Measurements from ENCODE around the gene COX8A.

COX8A gene

GRCh38 chr11:64000740-64001483, 26.5 kb downstream of the COX8A start:
- no peaks in the 10 kb centered on the region for H3K4me1 ChIP-seq (ENCODE audit: insufficient read depth, low read length)
- H3K9me3 ChIP-seq (ENCODE audit: insufficient read depth, low read length, severe bottlenecking), result no peaks in the 10 kb centered on the region
- H2AFZ ChIP-seq (ENCODE audit: low read depth, low read length), result no peak overlapping the region
- H3K27ac ChIP-seq (ENCODE audit: low read length), result no peak overlapping the region
- no peak overlapping the region for H3K4me2 ChIP-seq (ENCODE audit: insufficient read depth, low read length)
- H3K4me3 ChIP-seq (ENCODE audit: low read depth in 1 of 2, low read length in 2 of 2), result no peak overlapping the region
- ATAC-seq (ENCODE audit: insufficient read depth, low read depth) (no peak), DNase-seq (no peak)
- H3K9ac ChIP-seq (ENCODE audit: low read depth, low read length), result no peak overlapping the region
- TF ChIP-seq EZH2 (IDR thresholded peaks at IDR 0.05; ENCODE audit: borderline replicate concordance, low read depth, low read length, severe bottlenecking), result no peak
- no peak for TF ChIP-seq CTCF (IDR thresholded peaks at IDR 0.05; ENCODE audit: borderline replicate concordance, extremely low read depth, low read length, poor library complexity, severe bottlenecking)
- no peaks in the 10 kb centered on the region for H3K27me3 ChIP-seq (ENCODE audit: insufficient read depth, low read length, poor library complexity)
- peaks cover 54% of the 10 kb centered on the region for H4K20me1 ChIP-seq (ENCODE audit: insufficient read depth, low read length)
- H3K79me2 ChIP-seq (ENCODE audit: insufficient read depth, low read length), result no peaks in the 10 kb centered on the region
- H3K36me3 ChIP-seq (ENCODE audit: insufficient read depth, low read length), result peaks cover 62% of the 10 kb centered on the region

- Histone ChIP-seq H3K9ac (ENCODE audit: low read depth, low read length) (no peak overlapping the region), H3K27ac (ENCODE audit: low read length) (no peak overlapping the region), H4K20me1 (ENCODE audit: insufficient read depth, low read length) (peaks cover 52% of the 10 kb centered on the region), H2AFZ (ENCODE audit: low read depth, low read length) (no peak overlapping the region), H3K4me2 (ENCODE audit: insufficient read depth, low read length) (no peak overlapping the region), H3K4me3 (ENCODE audit: low read depth in 1 of 2, low read length in 2 of 2) (no peak overlapping the region), H3K27me3 (ENCODE audit: insufficient read depth, low read length, poor library complexity) (no peaks in the 10 kb centered on the region), H3K79me2 (ENCODE audit: insufficient read depth, low read length) (no peaks in the 10 kb centered on the region), H3K36me3 (ENCODE audit: insufficient read depth, low read length) (peaks cover 54% of the 10 kb centered on the region), H3K9me3 (ENCODE audit: insufficient read depth, low read length, severe bottlenecking) (no peaks in the 10 kb centered on the region), H3K4me1 (ENCODE audit: insufficient read depth, low read length) (no peaks in the 10 kb centered on the region)
- TF ChIP-seq EZH2 (IDR thresholded peaks at IDR 0.05; ENCODE audit: borderline replicate concordance, low read depth, low read length, severe bottlenecking) (no peak), CTCF (IDR thresholded peaks at IDR 0.05; ENCODE audit: borderline replicate concordance, extremely low read depth, low read length, poor library complexity, severe bottlenecking) (no peak)
- DNase-seq, result no peak
- ATAC-seq (ENCODE audit: insufficient read depth, low read depth), result 0 out of 3 replicates have a peak, but pooled peaks have one; percentile 15
These were observed 27.3 kb downstream of the COX8A start for GRCh38 chr11:64001484-64002420.

- Histone ChIP-seq H4K20me1 (ENCODE audit: insufficient read depth, low read length) (peaks cover 34% of the 10 kb centered on the region), H2AFZ (ENCODE audit: low read depth, low read length) (no peak overlapping the region), H3K27me3 (ENCODE audit: insufficient read depth, low read length, poor library complexity) (no peaks in the 10 kb centered on the region), H3K4me3 (ENCODE audit: low read depth in 1 of 2, low read length in 2 of 2) (no peak overlapping the region), H3K27ac (ENCODE audit: low read length) (no peak overlapping the region), H3K79me2 (ENCODE audit: insufficient read depth, low read length) (no peaks in the 10 kb centered on the region), H3K9ac (ENCODE audit: low read depth, low read length) (no peak overlapping the region), H3K4me1 (ENCODE audit: insufficient read depth, low read length) (no peaks in the 10 kb centered on the region), H3K9me3 (ENCODE audit: insufficient read depth, low read length, severe bottlenecking) (no peaks in the 10 kb centered on the region), H3K36me3 (ENCODE audit: insufficient read depth, low read length) (peaks cover 34% of the 10 kb centered on the region), H3K4me2 (ENCODE audit: insufficient read depth, low read length) (no peak overlapping the region)
- no peak for ATAC-seq (ENCODE audit: insufficient read depth, low read depth)
- DNase-seq, result no peak
- TF ChIP-seq CTCF (IDR thresholded peaks at IDR 0.05; ENCODE audit: borderline replicate concordance, extremely low read depth, low read length, poor library complexity, severe bottlenecking), result no peak
- no peak for TF ChIP-seq EZH2 (IDR thresholded peaks at IDR 0.05; ENCODE audit: borderline replicate concordance, low read depth, low read length, severe bottlenecking)
These were observed 29.6 kb downstream of the COX8A start for GRCh38 chr11:64003807-64004589.
